ENCODE results near the gene FTHL17. TPM values are rescaled to one million over a fixed set of nuclear protein-coding genes. Genes with fewer than 3 reads are reported as not detected.

The FTHL17 gene
- total and polyA plus RNA-seq, 2 donors (not counting 1 experiment from before 2014, with no cell fraction given), result not detected

DNA sequence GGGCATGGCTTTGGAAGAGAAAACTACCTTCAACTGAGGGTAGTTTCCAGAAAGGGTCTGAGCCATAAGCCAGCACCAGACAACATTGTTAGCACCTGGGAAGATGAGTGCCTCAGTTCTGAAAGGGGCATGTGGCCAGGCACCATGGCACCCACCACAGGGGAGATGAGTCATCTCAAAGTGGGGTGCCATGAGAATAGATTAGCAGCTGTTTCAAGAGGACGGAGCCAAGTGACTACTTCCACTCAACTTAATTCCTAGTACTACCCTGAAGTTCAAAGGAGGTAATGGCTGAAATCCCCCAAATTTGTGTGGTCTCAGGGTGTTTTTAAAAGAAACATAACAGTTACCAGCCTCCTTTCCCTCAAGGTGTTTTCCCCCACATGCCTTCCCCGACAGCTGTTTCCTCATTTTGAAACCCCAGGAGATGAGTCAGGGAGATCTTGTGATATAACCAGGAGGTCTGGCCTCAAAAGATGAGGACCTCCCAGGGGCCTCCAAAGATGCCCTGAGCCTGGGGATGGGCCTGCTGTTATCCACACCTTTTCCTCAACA lies 27.8 kb upstream of the FTHL17 start:
- no peaks in the 10 kb centered on the region for H3K79me2 ChIP-seq (ENCODE audit: control insufficient read depth, insufficient read depth, low read length)
- H3K4me2 ChIP-seq (replicated peaks; ENCODE audit: low read depth, low read length, poor library complexity, severe bottlenecking), result no peak overlapping the region
- no peak overlapping the region for H3K27ac ChIP-seq (ENCODE audit: low read length in 2 of 2)
- H4K20me1 ChIP-seq (ENCODE audit: control insufficient read depth, insufficient read depth, low read length, poor library complexity, severe bottlenecking), result no peaks in the 10 kb centered on the region
- POLR2A ChIA-PET, result no interaction called here
- no peaks in the 10 kb centered on the region for H3K36me3 ChIP-seq (replicated peaks in 1 of 2; ENCODE audit: control extremely low read depth in 1 of 2, control insufficient read depth in 1 of 2, extremely low read depth in 1 of 2, insufficient read depth in 2 of 2, low read length in 1 of 2)
- no peak overlapping the region for H3K4me3 ChIP-seq (ENCODE audit: control extremely low read depth in 1 of 5, extremely low read depth in 1 of 5, insufficient read depth in 1 of 5, low read depth in 2 of 5, low read length in 4 of 5)
- H3K4me1 ChIP-seq (ENCODE audit: control insufficient read depth in 2 of 2, insufficient read depth in 2 of 2, low read length in 2 of 2), result peaks cover 0 to 5% of the 10 kb centered on the region in 2 donors
- Mint-ChIP-seq H3K27ac (no peak overlapping the region), H3K4me1 (peaks cover 9% of the 10 kb centered on the region), H3K9me3 (ENCODE audit: insufficient read depth) (no peaks in the 10 kb centered on the region), H3K4me3 (no peak overlapping the region), H3K27me3 (no peaks in the 10 kb centered on the region)
- no peak overlapping the region for H2AFZ ChIP-seq (ENCODE audit: insufficient read depth, low read depth, low read length, poor library complexity, severe bottlenecking)
- TF ChIP-seq EZH2 (IDR thresholded peaks at IDR 0.05; ENCODE audit: borderline replicate concordance, insufficient read depth, low read depth, low read length, poor library complexity, severe bottlenecking), result no peak
- TF ChIP-seq CTCF (IDR thresholded peaks at IDR 0.05), result no peak
- CTCF ChIA-PET, result no interaction called here
- no CpG with 5 or more reads among the region's 2 CpGs for WGBS (ENCODE audit: insufficient coverage)
- no peaks in the 10 kb centered on the region for H3K9me3 ChIP-seq (ENCODE audit: control extremely low read depth in 1 of 3, control insufficient read depth in 2 of 3, insufficient read depth in 1 of 3, low read length in 2 of 3)
- intact Hi-C loops (cut with micrococcal nuclease), result no loop called here
- H3K27me3 ChIP-seq (replicated peaks in 1 of 4; ENCODE audit: control extremely low read depth in 1 of 4, control insufficient read depth in 3 of 4, insufficient read depth in 4 of 4, low read length in 3 of 4), result no peaks in the 10 kb centered on the region
- ATAC-seq (ENCODE audit: low read depth), result peak; percentile 41
- no peak overlapping the region for H3K9ac ChIP-seq (ENCODE audit: low read length)
- peak; percentile 19 for DNase-seq

DNA sequence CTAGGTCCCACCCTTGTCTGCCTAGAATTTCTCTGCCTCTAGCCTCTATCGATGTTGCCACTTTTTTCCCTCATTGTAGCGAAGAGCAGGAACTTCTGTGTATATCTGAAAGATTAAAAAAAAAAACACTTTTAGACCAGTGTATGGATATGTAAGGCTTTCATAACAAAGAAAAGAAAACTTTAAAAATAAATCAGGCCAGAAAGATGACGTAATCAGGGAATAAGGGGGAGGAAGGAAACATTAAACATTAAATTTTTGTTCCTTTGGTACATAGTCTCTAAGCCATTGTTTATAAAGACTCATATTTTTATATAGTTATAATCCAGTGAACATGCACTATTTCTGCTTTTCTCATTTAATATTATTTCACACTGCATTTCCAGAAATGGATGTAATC lies 26.2 kb upstream of the FTHL17 start:
- H3K36me3 ChIP-seq (replicated peaks in 1 of 2; ENCODE audit: control extremely low read depth in 1 of 2, control insufficient read depth in 1 of 2, extremely low read depth in 1 of 2, insufficient read depth in 2 of 2, low read length in 1 of 2), result no peaks in the 10 kb centered on the region
- no peaks in the 10 kb centered on the region for H3K27me3 ChIP-seq (replicated peaks in 1 of 4; ENCODE audit: control extremely low read depth in 1 of 4, control insufficient read depth in 3 of 4, insufficient read depth in 4 of 4, low read length in 3 of 4)
- TF ChIP-seq EZH2 (IDR thresholded peaks at IDR 0.05; ENCODE audit: borderline replicate concordance, insufficient read depth, low read depth, low read length, poor library complexity, severe bottlenecking), result no peak
- no peak for TF ChIP-seq CTCF (IDR thresholded peaks at IDR 0.05)
- no peak overlapping the region for H2AFZ ChIP-seq (ENCODE audit: insufficient read depth, low read depth, low read length, poor library complexity, severe bottlenecking)
- no peaks in the 10 kb centered on the region for H3K79me2 ChIP-seq (ENCODE audit: control insufficient read depth, insufficient read depth, low read length)
- ChIA-PET CTCF (no interaction called here), POLR2A (no interaction called here)
- DNase-seq, result no peak
- intact Hi-C loops (cut with micrococcal nuclease), result no loop called here
- H3K9me3 ChIP-seq (ENCODE audit: control extremely low read depth in 1 of 3, control insufficient read depth in 2 of 3, insufficient read depth in 1 of 3, low read length in 2 of 3), result no peaks in the 10 kb centered on the region
- no peaks in the 10 kb centered on the region for H3K9me3 Mint-ChIP-seq (ENCODE audit: insufficient read depth)
- H3K4me3 ChIP-seq (ENCODE audit: control extremely low read depth in 1 of 5, extremely low read depth in 1 of 5, insufficient read depth in 1 of 5, low read depth in 2 of 5, low read length in 4 of 5), result no peak overlapping the region
- H3K27ac ChIP-seq (ENCODE audit: low read length in 2 of 2), result no peak overlapping the region
- H3K4me1 ChIP-seq (ENCODE audit: control insufficient read depth in 2 of 2, insufficient read depth in 2 of 2, low read length in 2 of 2), result peaks cover 0 to 5% of the 10 kb centered on the region in 2 donors
- no peaks in the 10 kb centered on the region for H4K20me1 ChIP-seq (ENCODE audit: control insufficient read depth, insufficient read depth, low read length, poor library complexity, severe bottlenecking)
- H3K27me3 Mint-ChIP-seq, result no peaks in the 10 kb centered on the region
- H3K4me3 Mint-ChIP-seq, result no peak overlapping the region
- H3K4me2 ChIP-seq (replicated peaks; ENCODE audit: low read depth, low read length, poor library complexity, severe bottlenecking), result no peak overlapping the region
- no peak overlapping the region for H3K9ac ChIP-seq (ENCODE audit: low read length)
- H3K4me1 Mint-ChIP-seq, result peaks cover 9% of the 10 kb centered on the region
- ATAC-seq (ENCODE audit: low read depth), result no peak
- WGBS (ENCODE audit: insufficient coverage), result no CpG with 5 or more reads among the region's 3 CpGs
- H3K27ac Mint-ChIP-seq, result no peak overlapping the region

Measured in B cell (primary cell).